ENCODE results near the gene LZIC. TPM values are rescaled to one million over a fixed set of nuclear protein-coding genes. Genes with fewer than 3 reads are reported as not detected.

LZIC gene
- total and polyA plus RNA-seq, 2 of the 8 experiments (the other 6 are each of a cell fraction or from before 2014, with no cell fraction given) = 4.8 to 20.3 TPM

- H3K9me3 ChIP-seq (ENCODE audit: insufficient read depth in 2 of 2, low read depth in 1 of 2, low read length in 1 of 2) = no peaks in the 10 kb centered on the region
- no peak overlapping the region for H3K14ac ChIP-seq (ENCODE audit: insufficient read length)
- H3K56ac ChIP-seq (replicated peaks; ENCODE audit: insufficient read length, low read depth, low read length) = no peak overlapping the region
- H3K36me3 ChIP-seq (ENCODE audit: control insufficient read depth in 2 of 4, insufficient read depth in 4 of 4, low read length in 3 of 4) = no peaks in the 10 kb centered on the region
- H2AK5ac ChIP-seq (ENCODE audit: low read depth, low read length) = no peak overlapping the region
- H3K18ac ChIP-seq (ENCODE audit: extremely low read depth, low read length) = no peak overlapping the region
- H2BK20ac ChIP-seq (ENCODE audit: low read length) = no peak overlapping the region
- POLR2A ChIA-PET (ENCODE audit: partially characterized antibody) = interaction anchor here (1.6 to 2.7 kb wide), 2 partner anchors 10 to 29 kb away, joined by 8 to 12 read pairs; partner anchors contain the start of genes LZIC and NMNAT1
- no peaks in the 10 kb centered on the region for H3K27me3 ChIP-seq (replicated peaks in 1 of 4; ENCODE audit: control insufficient read depth in 3 of 4, extremely low read depth in 1 of 4, insufficient read depth in 3 of 4, low read length in 3 of 4)
- H2AFZ ChIP-seq (ENCODE audit: low read length) = no peak overlapping the region
- no peak overlapping the region for H4K8ac ChIP-seq (ENCODE audit: extremely low read depth, insufficient read depth, low read length)
- DNase-seq (ENCODE audit: low read depth in 1 of 2, low spot score in 2 of 2) (no peak), FAIRE-seq (no peak)
- H2BK15ac ChIP-seq (ENCODE audit: low read length) = no peak overlapping the region
- H3K23ac ChIP-seq (ENCODE audit: insufficient read length) = no peak overlapping the region
- peaks cover 1% of the 10 kb centered on the region for H3K23me2 ChIP-seq (ENCODE audit: low read depth, low read length)
- no peak overlapping the region for H3K4ac ChIP-seq (replicated peaks; ENCODE audit: insufficient read length, low read depth, low read length)
- no peak overlapping the region for H3K9ac ChIP-seq (replicated peaks in 1 of 4; ENCODE audit: extremely low read depth in 1 of 4, low read depth in 3 of 4, low read length in 3 of 4)
- no peak overlapping the region for H2BK5ac ChIP-seq (ENCODE audit: low read depth, low read length)
- H4K20me1 ChIP-seq (replicated peaks in 1 of 2; ENCODE audit: control insufficient read depth in 1 of 2, insufficient read depth in 2 of 2, low read length in 2 of 2) = no peaks in the 10 kb centered on the region
- no peaks in the 10 kb centered on the region for H3K79me2 ChIP-seq (ENCODE audit: control insufficient read depth in 1 of 2, insufficient read depth in 2 of 2, low read length in 2 of 2)
- no peak overlapping the region for H3K4me3 ChIP-seq (ENCODE audit: extremely low read depth in 1 of 4, insufficient read depth in 2 of 4, low read depth in 3 of 4, low read length in 4 of 4)
- no peak overlapping the region for H2BK12ac ChIP-seq (ENCODE audit: low read depth, low read length)
- H2BK120ac ChIP-seq (replicated peaks; ENCODE audit: low read depth, low read length) = no peak overlapping the region
- H3K27ac ChIP-seq (ENCODE audit: low read depth, low read length) = no peak overlapping the region
- H3K4me1 ChIP-seq (replicated peaks in 1 of 4; ENCODE audit: control insufficient read depth in 3 of 4, insufficient read depth in 4 of 4, low read length in 3 of 4) = no peaks in the 10 kb centered on the region; a peak in 1 of 7 replicates
- H4K5ac ChIP-seq (ENCODE audit: insufficient read length, low read depth, low read length) = no peak overlapping the region
- 84% methylated on average over 2 of the region's 2 CpGs; no CpG with 5 or more reads in 1 of the 2 experiments for WGBS, 2 experiments (ENCODE audit: extremely low coverage in 1 of 2, insufficient coverage in 1 of 2, insufficient read length in 1 of 2, insufficient replicate concordance in 2 of 2, low coverage in 1 of 2, low lambda C conversion rate in 2 of 2, missing lambda C conversion rate in 1 of 2)
- no peak for TF ChIP-seq MAX (IDR thresholded peaks at IDR 0.05)
- no peak for TF ChIP-seq GTF2F1 (IDR thresholded peaks at IDR 0.05; ENCODE audit: borderline replicate concordance, low read depth, low read length)
- TF ChIP-seq KDM5A (IDR thresholded peaks at IDR 0.05; ENCODE audit: low read length) = no peak
- no peak for TF ChIP-seq KDM4A (IDR thresholded peaks at IDR 0.05; ENCODE audit: low read depth, low read length, severe bottlenecking)
- no peak for TF ChIP-seq EZH2 (IDR thresholded peaks at IDR 0.05; ENCODE audit: low read depth, low read length, severe bottlenecking)
- TF ChIP-seq YY1 (IDR thresholded peaks at IDR 0.05; ENCODE audit: low read depth, low read length) = no peak
- TF ChIP-seq KDM1A (IDR thresholded peaks at IDR 0.05; ENCODE audit: borderline replicate concordance, low read length) = no peak
- TF ChIP-seq RAD21 (IDR thresholded peaks at IDR 0.05 in 1 of 2, conservative IDR thresholded peaks at IDR 0.05 in 1 of 2; ENCODE audit: low read depth in 2 of 2, low read length in 2 of 2) = no peak
- no peak for TF ChIP-seq CHD1 (IDR thresholded peaks at IDR 0.05; ENCODE audit: low read depth, low read length)
- TF ChIP-seq JUN (IDR thresholded peaks at IDR 0.05; ENCODE audit: low read depth, low read length) = no peak
- TF ChIP-seq BCL11A (IDR thresholded peaks at IDR 0.05; ENCODE audit: low read depth in 2 of 2, low read length in 2 of 2) = no peak
- no peak for TF ChIP-seq SUZ12 (IDR thresholded peaks at IDR 0.05; ENCODE audit: low read length)
- TF ChIP-seq GABPA (IDR thresholded peaks at IDR 0.05; ENCODE audit: borderline replicate concordance, insufficient read depth, low read length) = no peak
- no peak for TF ChIP-seq EGR1 (IDR thresholded peaks at IDR 0.05; ENCODE audit: borderline replicate concordance, low read depth, low read length)
- H4K91ac ChIP-seq (replicated peaks; ENCODE audit: insufficient read length, low read length) = no peak overlapping the region
- H3K79me1 ChIP-seq (ENCODE audit: low read depth, low read length) = no peaks in the 10 kb centered on the region
- no peak overlapping the region for H3K4me2 ChIP-seq (ENCODE audit: insufficient read depth in 1 of 2, low read depth in 2 of 2, low read length in 2 of 2)
- CTCF ChIA-PET (ENCODE audit: partially characterized antibody) = interaction anchor here (0.7 to 2.0 kb wide), 11 partner anchors 14 to 756 kb away, joined by 3 to 9 read pairs (median 3); partner anchors contain the start of genes LZIC and NMNAT1
These were observed 28.6 kb downstream of the LZIC start for GRCh38 chr1:9914610-9914937.
